Stimulated activated naive B cell treated with anti-CD40 and anti-IgM and Interleukin-4, amounts not matched to agents 10 μg/mL and 1 μg/mL and 100 μg/mL, for 72 hours (primary cell): ENCODE data around the gene IFITM1.
"Not testable (repeated sequence)": the region's sequence is repeated elsewhere in the genome, so short reads cannot be mapped to it uniquely, and the experiment has no call there.

Experiments
- ATAC-seq, 2 donors: fragments of 150-1000 bp; cut with Tn5 transposase; replicated peaks; 2 replicates each; pipeline ENCODE4 v1.10.0; 2021; ENCODE audit warnings: moderate library complexity in 1 of 2
- DNase-seq: peaks from one replicate; pipeline ENCODE4 v3.0.0; 2021
- H3K27ac Mint-ChIP-seq: one replicate; pipeline ENCODE4 v1.8.0; 2022; ENCODE audit warnings: mild to moderate bottlenecking, mixed read lengths
- H3K27me3 Mint-ChIP-seq, 2 donors: one replicate each; pipeline ENCODE4 v1.8.0; 2022; ENCODE audit warnings: mixed read lengths in 2 of 2
- H3K36me3 Mint-ChIP-seq, 2 donors: one replicate each; pipeline ENCODE4 v1.8.0; 2022; ENCODE audit warnings: mixed read lengths in 2 of 2, mild to moderate bottlenecking in 1 of 2
- H3K4me1 Mint-ChIP-seq, 2 donors: one replicate each; pipeline ENCODE4 v1.8.0; 2022; ENCODE audit warnings: mixed read lengths in 2 of 2, mild to moderate bottlenecking in 1 of 2
- H3K4me3 Mint-ChIP-seq, 2 donors: one replicate each; pipeline ENCODE4 v1.8.0; 2022; ENCODE audit warnings: mild to moderate bottlenecking in 2 of 2, mixed read lengths in 2 of 2, moderate library complexity in 1 of 2
- H3K9me3 Mint-ChIP-seq, 2 donors: one replicate each; pipeline ENCODE4 v1.8.0; 2022; ENCODE audit warnings: mixed read lengths in 2 of 2, mild to moderate bottlenecking in 1 of 2

IFITM1 gene

GRCh38 chr11:286977-287820 is 26.6 kb upstream of the IFITM1 start:
- not testable (repeated sequence) for DNase-seq

GRCh38 chr11:287821-288477 is 25.9 kb upstream of the IFITM1 start:
- H3K36me3 Mint-ChIP-seq: peaks cover 0 to 13% of the 10 kb centered on the region in 2 donors
- no peak for DNase-seq
- H3K9me3 Mint-ChIP-seq: no peaks in the 10 kb centered on the region
- peak overlapping the region; percentile 85 for H3K4me3 Mint-ChIP-seq
- peaks cover 13 to 44% of the 10 kb centered on the region in 2 donors for H3K27me3 Mint-ChIP-seq
- peaks cover 19 to 27% of the 10 kb centered on the region in 2 donors for H3K4me1 Mint-ChIP-seq
- peak overlapping the region; percentile 85 for H3K27ac Mint-ChIP-seq
- peak in 1 of 2 donors; percentile 9 for ATAC-seq

More at GRCh38 chr11:286977-287820, 26.6 kb upstream of the IFITM1 start:
- Mint-ChIP-seq H3K27ac (peak overlapping the region; percentile 84), H3K4me3 (peak overlapping the region; percentile 85), H3K4me1 (peaks cover 19 to 29% of the 10 kb centered on the region in 2 donors), H3K27me3 (peaks cover 21 to 52% of the 10 kb centered on the region in 2 donors)
- H3K9me3 Mint-ChIP-seq, H3K36me3 Mint-ChIP-seq, ATAC-seq: not testable (repeated sequence)

GRCh38 chr11:288478-289397 is 25.1 kb upstream of the IFITM1 start, which contains the start of gene PGGHG:
TSS of gene PGGHG (plus strand) at chr11:289126. CDS start at chr11:289817, 691 bp downstream.
- peak; percentile 66 to 79 for ATAC-seq
- Mint-ChIP-seq H3K9me3 (no peaks in the 10 kb centered on the region), H3K4me3 (peak within 1 kb of the TSS; percentile 85), H3K4me1 (peaks cover 19 to 27% of the 10 kb centered on the region in 2 donors), H3K27me3 (peaks cover 8 to 36% of the 10 kb centered on the region in 2 donors), H3K36me3 (peaks cover 1 to 13% of the 10 kb centered on the region in 2 donors), H3K27ac (peak within 1 kb of the TSS; percentile 85)
- no peak for DNase-seq

- peak overlapping the region; percentile 85 for H3K27ac Mint-ChIP-seq
- H3K36me3 Mint-ChIP-seq: peaks cover 3 to 13% of the 10 kb centered on the region in 2 donors
- H3K9me3 Mint-ChIP-seq: no peaks in the 10 kb centered on the region
- peaks cover 7 to 32% of the 10 kb centered on the region in 2 donors for H3K27me3 Mint-ChIP-seq
- ATAC-seq (peak in 1 of 2 donors; percentile 12), DNase-seq (no peak)
- H3K4me3 Mint-ChIP-seq: peak overlapping the region; percentile 73 to 78
- peaks cover 19 to 27% of the 10 kb centered on the region in 2 donors for H3K4me1 Mint-ChIP-seq
Measured at GRCh38 chr11:289398-289711, 24.5 kb upstream of the IFITM1 start.

GRCh38 chr11:289712-290620 is 23.9 kb upstream of the IFITM1 start:
- Mint-ChIP-seq H3K4me1 (peaks cover 19 to 27% of the 10 kb centered on the region in 2 donors), H3K36me3 (peaks cover 3 to 18% of the 10 kb centered on the region in 2 donors), H3K4me3 (peak overlapping the region; percentile 73 to 78), H3K27ac (peak overlapping the region; percentile 85), H3K27me3 (peaks cover 7 to 26% of the 10 kb centered on the region in 2 donors), H3K9me3 (no peaks in the 10 kb centered on the region)
- DNase-seq: no peak
- ATAC-seq: no peak

GRCh38 chr11:290621-291231 is 23.1 kb upstream of the IFITM1 start:
- DNase-seq (no peak), ATAC-seq (no peak)
- Mint-ChIP-seq H3K4me3 (peak overlapping the region; percentile 28 to 78), H3K4me1 (peaks cover 19 to 27% of the 10 kb centered on the region in 2 donors), H3K27ac (no peak overlapping the region), H3K27me3 (peaks cover 7 to 19% of the 10 kb centered on the region in 2 donors), H3K36me3 (peaks cover 3 to 18% of the 10 kb centered on the region in 2 donors), H3K9me3 (no peaks in the 10 kb centered on the region)

GRCh38 chr11:291281-292210 is 22.3 kb upstream of the IFITM1 start:
- Mint-ChIP-seq H3K4me1 (peaks cover 19 to 27% of the 10 kb centered on the region in 2 donors), H3K36me3 (peaks cover 3 to 18% of the 10 kb centered on the region in 2 donors), H3K9me3 (no peaks in the 10 kb centered on the region), H3K27ac (no peak overlapping the region), H3K27me3 (peaks cover 7 to 15% of the 10 kb centered on the region in 2 donors), H3K4me3 (no peak overlapping the region)
- ATAC-seq (no peak), DNase-seq (no peak)

- no peak for DNase-seq
- H3K27ac Mint-ChIP-seq: no peak overlapping the region
Measured at GRCh38 chr11:292211-293121, 21.4 kb upstream of the IFITM1 start.

GRCh38 chr11:293271-293851 is 20.5 kb upstream of the IFITM1 start:
- Mint-ChIP-seq H3K36me3 (peaks cover 3 to 18% of the 10 kb centered on the region in 2 donors), H3K27me3 (peaks cover 6 to 9% of the 10 kb centered on the region in 2 donors), H3K27ac (no peak overlapping the region), H3K4me3 (no peak overlapping the region), H3K9me3 (no peaks in the 10 kb centered on the region), H3K4me1 (peaks cover 13 to 17% of the 10 kb centered on the region in 2 donors)
- ATAC-seq: no peak
- no peak for DNase-seq

More at GRCh38 chr11:292211-293121, 21.4 kb upstream of the IFITM1 start:
- no peak for ATAC-seq
- H3K9me3 Mint-ChIP-seq: no peaks in the 10 kb centered on the region
- peaks cover 16 to 21% of the 10 kb centered on the region in 2 donors for H3K4me1 Mint-ChIP-seq
- H3K4me3 Mint-ChIP-seq: no peak overlapping the region
- H3K36me3 Mint-ChIP-seq: peaks cover 3 to 18% of the 10 kb centered on the region in 2 donors
- peaks cover 3 to 7% of the 10 kb centered on the region in 2 donors for H3K27me3 Mint-ChIP-seq

- Mint-ChIP-seq H3K36me3 (peaks cover 3 to 18% of the 10 kb centered on the region in 2 donors), H3K4me1 (peaks cover 13 to 17% of the 10 kb centered on the region in 2 donors), H3K27ac (no peak overlapping the region), H3K9me3 (no peaks in the 10 kb centered on the region), H3K27me3 (peaks cover 6 to 12% of the 10 kb centered on the region in 2 donors), H3K4me3 (no peak overlapping the region)
- ATAC-seq (no peak), DNase-seq (no peak)
Measured at GRCh38 chr11:293852-294661, 19.8 kb upstream of the IFITM1 start.
